ENCODE measurements around the gene NR2C2AP. TPM values are rescaled to one million over a fixed set of nuclear protein-coding genes. Genes with fewer than 3 reads are reported as not detected.

The NR2C2AP gene
- total RNA-seq, 4 donors from 2014 or later = 14.0 to 21.4 (median 16.8) TPM

- TF ChIP-seq POLR2AphosphoS5 (IDR thresholded peaks at IDR 0.05) = no peak
- no peak for TF ChIP-seq CTCF (IDR thresholded peaks at IDR 0.05)
- TF ChIP-seq POLR2A (IDR thresholded peaks at IDR 0.05) = no peak
- no peak for TF ChIP-seq EP300 (IDR thresholded peaks at IDR 0.05)
- H3K27me3 ChIP-seq = no peaks in the 10 kb centered on the region
- H3K27ac ChIP-seq = peak overlapping the region; percentile 66 to 100 (median 96)
- peak overlapping the region; percentile 81 to 86 for H3K4me3 ChIP-seq
- no peaks in the 10 kb centered on the region for H3K9me3 ChIP-seq
- H3K36me3 ChIP-seq = peaks cover 0 to 23% of the 10 kb centered on the region in 2 donors
- no peak for ATAC-seq
- WGBS, 2 donors (ENCODE audit: low coverage in 1 of 2) = 1% methylated on average over 17 of the region's 22 CpGs; no CpG with 5 or more reads in 1 of the 2 donors
- peaks cover 0 to 56% (median 34%) of the 10 kb centered on the region in 3 donors for H3K4me1 ChIP-seq
Measured at GRCh38 chr19:19192910-19193423, 10.2 kb downstream of the NR2C2AP start.

GRCh38 chr19:19192078-19192882, 10.9 kb downstream of the NR2C2AP start, which contains the start of the genes BORCS8 and RFXANK:
BORCS8 (minus strand) TSS chr19:19192152; CDS start chr19:19192117, 35 bp downstream.
RFXANK (plus strand) TSS chr19:19192258; CDS start chr19:19193947, 1,689 bp downstream.
- 0 to 3% methylated on average over 4 to 6 of the region's 53 CpGs for WGBS, 2 donors (ENCODE audit: low coverage in 1 of 2)
- H3K4me3 ChIP-seq = peak within 1 kb of the TSS; percentile 81 to 86

GRCh38 chr19:19191768-19192077, 11.5 kb downstream of the NR2C2AP start:
- Histone ChIP-seq H3K4me3 (peak overlapping the region; percentile 81 to 86), H3K9me3 (no peaks in the 10 kb centered on the region), H3K27me3 (no peaks in the 10 kb centered on the region), H3K4me1 (peaks cover 0 to 56% (median 34%) of the 10 kb centered on the region in 3 donors), H3K27ac (peak overlapping the region; percentile 94 to 100 (median 98)), H3K36me3 (peaks cover 0 to 19% of the 10 kb centered on the region in 2 donors)
- no peak for ATAC-seq
- 0% methylated on average over 13 of the region's 17 CpGs; no CpG with 5 or more reads in 1 of the 2 donors for WGBS, 2 donors (ENCODE audit: low coverage in 1 of 2)
- TF ChIP-seq EP300 (IDR thresholded peaks at IDR 0.05) (no peak), POLR2AphosphoS5 (IDR thresholded peaks at IDR 0.05) (no peak), CTCF (IDR thresholded peaks at IDR 0.05) (no peak), POLR2A (IDR thresholded peaks at IDR 0.05) (no peak)

More at GRCh38 chr19:19192078-19192882, 10.9 kb downstream of the NR2C2AP start, which contains the start of the genes BORCS8 and RFXANK:
- Histone ChIP-seq H3K36me3 (peaks cover 0 to 19% of the 10 kb centered on the region in 2 donors), H3K9me3 (no peaks in the 10 kb centered on the region), H3K27ac (peak within 1 kb of the TSS; percentile 94 to 100 (median 98)), H3K4me1 (peaks cover 0 to 56% (median 34%) of the 10 kb centered on the region in 3 donors), H3K27me3 (no peaks in the 10 kb centered on the region)
- ATAC-seq = peak; percentile 97
- peak in 1 of 2 donors; percentile 36 for TF ChIP-seq POLR2A (IDR thresholded peaks at IDR 0.05)
- TF ChIP-seq POLR2AphosphoS5 (IDR thresholded peaks at IDR 0.05) = peak; percentile 68
- TF ChIP-seq CTCF (IDR thresholded peaks at IDR 0.05) = no peak
- TF ChIP-seq EP300 (IDR thresholded peaks at IDR 0.05) = no peak

- TF ChIP-seq EP300 (IDR thresholded peaks at IDR 0.05) = no peak
- no peak for TF ChIP-seq POLR2A (IDR thresholded peaks at IDR 0.05)
- TF ChIP-seq POLR2AphosphoS5 (IDR thresholded peaks at IDR 0.05) = no peak
- no peak for TF ChIP-seq CTCF (IDR thresholded peaks at IDR 0.05)
- 89% methylated on average over 5 of the region's 14 CpGs; no CpG with 5 or more reads in 1 of the 2 donors for WGBS, 2 donors (ENCODE audit: low coverage in 1 of 2)
- no peaks in the 10 kb centered on the region for H3K9me3 ChIP-seq
Measured at GRCh38 chr19:19186742-19187141, 16.5 kb downstream of the NR2C2AP start.

More at GRCh38 chr19:19186742-19187141, 16.5 kb downstream of the NR2C2AP start:
- H3K36me3 ChIP-seq = peaks cover 0 to 52% of the 10 kb centered on the region in 2 donors
- H3K27me3 ChIP-seq = no peaks in the 10 kb centered on the region
- H3K4me3 ChIP-seq = no peak overlapping the region
- no peak overlapping the region for H3K27ac ChIP-seq
- ATAC-seq = no peak
- peaks cover 0 to 30% (median 23%) of the 10 kb centered on the region in 3 donors for H3K4me1 ChIP-seq
